ENCODE results near the gene C2CD3. TPM values are rescaled to one million over a fixed set of nuclear protein-coding genes. Genes with fewer than 3 reads are reported as not detected.
"Not testable (repeated sequence)": the region's sequence is repeated elsewhere in the genome, so short reads cannot be mapped to it uniquely, and the experiment has no call there.

C2CD3 gene
- total and polyA plus RNA-seq, 5 donors: 10.1 to 19.1 (median 15.0) TPM

DNA sequence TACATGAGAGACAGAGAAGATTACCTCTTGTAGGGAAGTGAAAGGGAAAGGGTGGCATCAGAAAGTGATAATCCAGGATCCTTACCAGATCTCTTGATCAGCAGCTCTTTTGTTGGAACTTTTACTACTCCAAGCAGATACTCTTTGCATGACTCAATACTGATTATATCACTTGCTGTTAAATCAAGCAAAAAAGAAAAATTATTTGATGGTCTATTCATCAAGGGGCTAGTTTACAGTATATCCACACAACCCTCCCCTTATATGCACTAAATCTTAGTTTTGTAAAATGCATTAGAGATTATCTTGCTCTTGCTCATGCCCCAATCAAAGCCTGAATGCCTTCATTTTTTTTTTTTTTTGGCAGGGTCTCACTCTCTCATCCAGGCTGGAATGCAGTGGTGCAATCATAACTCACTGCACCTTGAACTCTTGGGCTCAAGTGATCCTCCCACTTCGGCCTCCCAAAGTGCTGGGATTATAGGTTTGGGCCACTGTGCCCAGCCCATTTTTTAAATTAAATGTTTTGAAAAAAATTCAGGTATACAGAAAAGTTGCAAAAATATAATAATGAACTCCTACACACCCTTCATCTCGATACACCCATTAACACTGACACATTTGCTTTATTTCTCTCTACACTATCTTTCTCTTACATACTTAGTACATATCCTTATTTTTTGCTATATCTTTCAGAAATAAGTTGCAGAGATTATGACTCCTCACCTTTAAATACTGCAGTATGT is 85.8 kb downstream of the C2CD3 start:
- DNase-seq (no peak), ATAC-seq (no peak)
- Histone ChIP-seq H3K9me3 (ENCODE audit: control insufficient read depth, low read length) (no peaks in the 10 kb centered on the region), H3K27ac (ENCODE audit: low read length) (no peak overlapping the region), H3K27me3 (ENCODE audit: control insufficient read depth, insufficient read depth) (no peaks in the 10 kb centered on the region), H3K4me1 (ENCODE audit: control insufficient read depth, insufficient read depth, low read length) (no peaks in the 10 kb centered on the region), H3K4me3 (ENCODE audit: low read length) (no peak overlapping the region)
- intact Hi-C loops (cut with DNase I): no loop called here
- WGBS: 94% methylated on average over 2 of the region's 2 CpGs

DNA sequence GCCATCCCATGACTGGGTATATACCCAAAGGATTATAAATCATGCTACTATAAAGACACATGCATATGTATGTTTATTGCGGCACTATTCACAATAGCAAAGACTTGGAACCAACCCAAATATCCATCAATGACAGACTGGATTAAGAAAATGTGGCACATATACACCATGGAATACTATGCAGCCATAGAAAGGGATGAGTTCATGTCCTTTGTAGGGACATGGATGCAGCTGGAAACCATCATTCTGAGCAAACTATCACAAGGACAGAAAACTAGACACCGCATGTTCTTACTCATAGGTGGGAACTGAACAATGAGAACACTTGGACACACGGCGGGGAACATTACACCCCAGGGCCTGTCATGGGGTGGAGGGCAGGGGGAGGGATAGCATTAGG is 86.9 kb downstream of the C2CD3 start:
- intact Hi-C loops (cut with DNase I); H3K4me3 ChIP-seq (ENCODE audit: low read length); H3K27ac ChIP-seq (ENCODE audit: low read length); H3K4me1 ChIP-seq (ENCODE audit: control insufficient read depth, insufficient read depth, low read length); H3K27me3 ChIP-seq (ENCODE audit: control insufficient read depth, insufficient read depth); ATAC-seq; H3K9me3 ChIP-seq (ENCODE audit: control insufficient read depth, low read length); DNase-seq: not testable (repeated sequence)
- 99% methylated on average over 4 of the region's 4 CpGs for WGBS

DNA sequence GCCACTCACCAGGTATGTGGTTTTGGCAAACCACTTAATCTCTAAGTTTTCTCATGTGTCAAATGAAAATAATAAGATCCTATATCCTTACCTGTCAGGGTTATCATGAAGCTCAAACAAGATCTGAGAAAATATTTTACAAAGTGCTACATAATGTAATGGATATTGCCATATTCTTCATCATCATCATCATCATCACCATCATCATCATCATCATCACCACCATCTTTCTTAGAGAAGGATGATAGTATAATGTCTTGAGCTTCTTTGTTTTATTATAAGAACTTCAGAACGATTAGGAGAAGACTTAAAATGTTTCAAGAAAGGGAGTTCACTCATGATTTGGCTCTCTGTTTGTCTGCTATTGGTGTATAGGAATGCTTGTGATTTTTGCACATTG is 89.4 kb downstream of the C2CD3 start:
- Histone ChIP-seq H3K27me3 (ENCODE audit: control insufficient read depth, insufficient read depth) (no peaks in the 10 kb centered on the region), H3K9me3 (ENCODE audit: control insufficient read depth, low read length) (no peaks in the 10 kb centered on the region), H3K4me3 (ENCODE audit: low read length) (no peak overlapping the region), H3K4me1 (ENCODE audit: control insufficient read depth, insufficient read depth, low read length) (no peaks in the 10 kb centered on the region), H3K27ac (ENCODE audit: low read length) (no peak overlapping the region)
- ATAC-seq (no peak), DNase-seq (no peak)
- intact Hi-C loops (cut with DNase I): no loop called here
- 89% methylated on average over 1 of the region's 1 CpG for WGBS

DNA sequence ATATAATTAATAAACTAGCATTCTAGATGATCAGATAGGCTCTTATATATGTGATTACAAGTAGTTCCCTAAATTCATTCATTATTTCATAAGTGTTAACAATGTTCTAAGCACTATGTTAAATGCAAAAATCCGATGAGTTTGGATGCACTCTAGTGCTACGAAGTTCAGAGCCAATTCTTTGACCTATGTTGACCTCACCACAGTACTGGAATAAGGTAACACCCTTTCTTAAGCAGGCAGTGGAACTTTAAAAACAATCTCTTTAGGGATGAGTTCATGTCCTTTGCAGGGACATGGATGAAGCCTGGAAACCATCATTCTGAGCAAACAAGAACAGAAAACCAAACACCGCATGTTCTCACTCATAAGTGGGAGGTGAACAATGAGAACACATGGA is 93.6 kb downstream of the C2CD3 start:
- ATAC-seq: no peak
- intact Hi-C loops (cut with DNase I): no loop called here

DNA sequence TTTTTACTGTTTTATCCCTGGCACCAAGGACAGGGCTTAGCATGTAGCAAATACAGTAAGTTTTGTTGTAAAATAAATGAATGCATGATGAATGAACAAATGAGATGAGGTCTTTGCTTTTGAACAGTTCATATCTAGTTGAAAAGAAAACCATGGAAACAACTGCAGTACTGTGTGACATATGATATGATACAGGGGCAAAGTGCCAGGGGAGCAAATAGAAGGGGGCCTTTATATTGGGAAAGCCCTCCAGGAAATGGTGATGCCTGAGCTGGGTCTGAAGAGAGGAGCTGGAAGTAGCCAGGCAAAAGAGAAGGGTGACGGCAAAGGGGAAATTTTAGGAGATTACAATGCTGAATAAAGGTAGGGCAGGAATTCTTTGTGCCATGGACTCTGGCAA is 98.1 kb downstream of the C2CD3 start:
- intact Hi-C loops (cut with DNase I): no loop called here
- Histone ChIP-seq H3K27ac (ENCODE audit: low read length) (no peak overlapping the region), H3K27me3 (ENCODE audit: control insufficient read depth, insufficient read depth) (no peaks in the 10 kb centered on the region), H3K4me3 (ENCODE audit: low read length) (no peak overlapping the region), H3K4me1 (ENCODE audit: control insufficient read depth, insufficient read depth, low read length) (no peaks in the 10 kb centered on the region), H3K9me3 (ENCODE audit: control insufficient read depth, low read length) (no peaks in the 10 kb centered on the region)
- WGBS: 77% methylated on average over 1 of the region's 1 CpG
- no peak for DNase-seq
- ATAC-seq: no peak

More for the DNA sequence above, 93.6 kb downstream of the C2CD3 start:
- H3K4me1 ChIP-seq (ENCODE audit: control insufficient read depth, insufficient read depth, low read length): no peaks in the 10 kb centered on the region
- H3K4me3 ChIP-seq (ENCODE audit: low read length): no peak overlapping the region
- no peaks in the 10 kb centered on the region for H3K9me3 ChIP-seq (ENCODE audit: control insufficient read depth, low read length)
- H3K27ac ChIP-seq (ENCODE audit: low read length): no peak overlapping the region
- no peaks in the 10 kb centered on the region for H3K27me3 ChIP-seq (ENCODE audit: control insufficient read depth, insufficient read depth)
- WGBS: 68% methylated on average over 3 of the region's 3 CpGs
- DNase-seq: no peak

DNA sequence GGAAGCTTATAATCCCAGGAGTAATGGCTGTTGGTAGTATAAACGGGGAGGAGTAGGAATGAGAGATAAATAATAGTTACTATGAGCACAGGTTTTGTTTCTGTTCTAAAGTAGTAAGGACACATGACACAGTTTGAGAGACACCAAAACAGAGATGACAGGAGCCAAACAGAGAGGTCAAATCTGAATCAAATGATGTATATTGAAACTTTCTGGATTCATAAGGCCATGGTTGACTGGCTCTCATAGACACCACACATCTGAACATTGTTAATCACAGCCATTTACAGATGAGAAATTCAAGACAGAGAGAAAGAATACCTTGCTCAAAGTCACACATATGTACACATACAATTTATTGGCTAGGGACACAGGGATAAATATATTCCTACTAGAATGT is 98.5 kb downstream of the C2CD3 start:
- H3K4me1 ChIP-seq (ENCODE audit: control insufficient read depth, insufficient read depth, low read length): no peaks in the 10 kb centered on the region
- H3K9me3 ChIP-seq (ENCODE audit: control insufficient read depth, low read length): no peaks in the 10 kb centered on the region
- intact Hi-C loops (cut with DNase I): no loop called here
- no peak overlapping the region for H3K4me3 ChIP-seq (ENCODE audit: low read length)
- H3K27ac ChIP-seq (ENCODE audit: low read length): no peak overlapping the region
- WGBS: 69% methylated on average over 1 of the region's 1 CpG
- no peaks in the 10 kb centered on the region for H3K27me3 ChIP-seq (ENCODE audit: control insufficient read depth, insufficient read depth)
- DNase-seq (no peak), ATAC-seq (no peak)

DNA sequence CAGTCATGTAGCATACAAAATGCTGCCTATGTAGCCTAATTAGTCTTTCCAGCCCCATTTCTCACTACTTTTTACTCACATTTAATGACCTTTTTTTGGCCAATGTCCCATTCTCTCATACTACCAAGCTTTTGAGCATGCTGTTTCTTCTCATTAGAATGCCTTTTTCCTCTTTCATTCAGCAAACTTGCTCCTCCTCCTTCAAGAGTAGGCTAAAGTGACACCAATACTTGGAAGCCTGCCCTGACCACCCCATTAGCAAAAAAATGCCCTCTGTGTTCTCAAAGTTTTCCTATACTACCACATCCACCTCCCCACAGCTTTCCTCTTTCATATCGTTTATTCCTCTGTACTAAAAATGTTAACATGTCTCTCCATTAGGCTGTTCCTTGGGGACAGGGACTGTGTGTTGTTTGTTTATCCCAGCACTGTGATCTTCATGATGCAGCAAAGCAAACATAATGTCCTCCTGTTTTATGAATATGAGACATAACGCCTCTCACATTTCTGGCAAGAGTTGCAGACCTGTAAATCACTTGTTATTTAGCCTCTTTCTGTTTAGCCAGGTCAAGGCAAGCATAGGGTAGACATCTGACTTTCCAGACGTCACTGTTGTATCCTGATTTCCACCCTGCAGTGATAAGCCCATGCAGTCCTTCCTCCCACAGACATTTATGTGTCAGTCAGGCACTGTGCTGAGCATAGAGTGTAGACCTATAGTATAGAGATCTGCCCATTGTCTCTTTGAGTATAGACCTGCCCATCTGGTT is 99.9 kb downstream of the C2CD3 start:
- intact Hi-C loops (cut with DNase I): no loop called here
- ATAC-seq (no peak), DNase-seq (no peak)
- H3K4me1 ChIP-seq (ENCODE audit: control insufficient read depth, insufficient read depth, low read length): no peaks in the 10 kb centered on the region
- 67% methylated on average over 3 of the region's 3 CpGs for WGBS
- no peak overlapping the region for H3K4me3 ChIP-seq (ENCODE audit: low read length)
- H3K27ac ChIP-seq (ENCODE audit: low read length): no peak overlapping the region
- H3K27me3 ChIP-seq (ENCODE audit: control insufficient read depth, insufficient read depth): no peaks in the 10 kb centered on the region
- no peaks in the 10 kb centered on the region for H3K9me3 ChIP-seq (ENCODE audit: control insufficient read depth, low read length)

DNA sequence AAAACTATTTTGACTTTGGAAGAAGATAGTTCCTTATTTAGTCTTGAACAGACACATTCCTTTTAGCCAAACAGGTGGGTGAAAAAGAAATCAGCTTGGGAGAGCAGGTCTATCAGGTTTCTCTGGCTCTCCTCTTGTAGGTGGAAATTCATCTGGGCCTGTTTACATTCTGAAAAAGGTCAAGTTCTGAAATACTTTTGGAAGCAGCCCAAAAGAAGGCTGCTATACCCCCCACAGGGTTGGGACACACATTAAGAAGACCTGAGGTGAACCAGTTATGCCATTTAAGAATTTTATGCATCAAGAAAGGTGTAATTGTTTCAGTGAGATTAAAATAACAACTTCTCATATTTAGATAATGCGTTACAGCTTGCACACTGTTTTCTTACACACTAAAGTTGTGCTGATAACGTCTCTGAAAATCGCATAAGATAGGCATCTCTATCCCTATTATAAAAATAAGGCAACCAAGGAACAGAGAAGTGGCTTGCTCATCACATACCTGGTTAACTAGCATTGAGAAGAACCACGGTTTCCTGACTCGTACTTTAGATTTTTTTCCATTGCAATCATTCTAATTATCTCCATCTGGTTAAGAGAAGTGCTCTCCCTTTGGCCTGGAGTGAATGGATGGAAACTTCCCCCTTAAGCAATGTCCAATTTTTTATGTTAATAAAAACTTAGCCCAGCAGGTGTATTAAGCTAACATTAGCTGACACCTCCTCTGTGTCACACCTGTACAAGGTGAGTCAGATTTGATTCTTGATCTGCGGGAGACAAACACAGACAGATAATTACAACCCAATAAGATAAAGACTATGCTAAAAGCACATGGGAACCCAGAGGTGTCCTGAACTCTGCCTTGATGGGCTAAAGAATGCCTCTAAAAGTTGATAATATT is 101.4 kb downstream of the C2CD3 start:
- no peaks in the 10 kb centered on the region for H3K9me3 ChIP-seq (ENCODE audit: control insufficient read depth, low read length)
- no peaks in the 10 kb centered on the region for H3K4me1 ChIP-seq (ENCODE audit: control insufficient read depth, insufficient read depth, low read length)
- intact Hi-C loops (cut with DNase I): no loop called here
- WGBS: 94% methylated on average over 6 of the region's 6 CpGs
- DNase-seq (no peak), ATAC-seq (no peak)
- H3K27ac ChIP-seq (ENCODE audit: low read length): no peak overlapping the region
- no peak overlapping the region for H3K4me3 ChIP-seq (ENCODE audit: low read length)
- no peaks in the 10 kb centered on the region for H3K27me3 ChIP-seq (ENCODE audit: control insufficient read depth, insufficient read depth)

DNA sequence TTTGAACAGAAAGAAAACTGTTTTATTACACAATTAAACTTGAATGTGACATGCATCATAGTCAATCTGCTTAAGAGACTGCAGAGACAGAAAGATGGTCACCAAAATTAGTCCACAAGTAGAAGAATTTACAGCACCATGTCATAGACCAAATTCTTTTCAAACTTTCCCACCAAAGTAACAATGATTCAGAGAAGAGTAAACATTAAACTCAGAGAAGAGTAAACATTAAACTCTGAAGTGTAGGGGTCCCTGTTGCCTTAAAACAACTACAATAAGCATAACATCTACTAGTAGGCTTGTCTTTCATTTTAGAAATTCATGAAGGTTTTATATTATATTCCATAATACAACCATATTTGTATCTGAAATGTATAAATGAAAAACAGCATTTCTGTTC is 104.1 kb downstream of the C2CD3 start:
- H3K9me3 ChIP-seq (ENCODE audit: control insufficient read depth, low read length); H3K27me3 ChIP-seq (ENCODE audit: control insufficient read depth, insufficient read depth); DNase-seq; H3K4me3 ChIP-seq (ENCODE audit: low read length); H3K4me1 ChIP-seq (ENCODE audit: control insufficient read depth, insufficient read depth, low read length); ATAC-seq; H3K27ac ChIP-seq (ENCODE audit: low read length); intact Hi-C loops (cut with DNase I): not testable (repeated sequence)

DNA sequence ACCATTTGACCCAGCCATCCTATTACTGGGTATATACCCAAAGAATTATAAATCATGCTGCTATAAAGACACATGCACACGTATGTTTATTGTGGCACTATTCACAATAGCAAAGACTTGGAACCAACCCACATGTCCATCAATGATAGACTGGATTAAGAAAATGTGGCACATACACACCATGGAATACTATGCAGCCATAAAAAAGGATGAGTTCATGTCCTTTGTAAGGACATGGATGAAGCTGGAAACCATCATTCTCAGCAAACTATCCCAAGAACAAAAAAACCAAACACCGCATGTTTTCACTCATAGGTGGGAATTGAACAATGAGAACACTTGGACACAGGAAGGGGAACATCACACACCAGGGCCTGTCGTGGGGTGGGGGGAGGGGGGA is 105.3 kb downstream of the C2CD3 start:
- H3K9me3 ChIP-seq (ENCODE audit: control insufficient read depth, low read length); H3K4me1 ChIP-seq (ENCODE audit: control insufficient read depth, insufficient read depth, low read length); DNase-seq; intact Hi-C loops (cut with DNase I); ATAC-seq; H3K27me3 ChIP-seq (ENCODE audit: control insufficient read depth, insufficient read depth); H3K4me3 ChIP-seq (ENCODE audit: low read length); H3K27ac ChIP-seq (ENCODE audit: low read length): not testable (repeated sequence)
- WGBS: 90% methylated on average over 2 of the region's 3 CpGs

DNA sequence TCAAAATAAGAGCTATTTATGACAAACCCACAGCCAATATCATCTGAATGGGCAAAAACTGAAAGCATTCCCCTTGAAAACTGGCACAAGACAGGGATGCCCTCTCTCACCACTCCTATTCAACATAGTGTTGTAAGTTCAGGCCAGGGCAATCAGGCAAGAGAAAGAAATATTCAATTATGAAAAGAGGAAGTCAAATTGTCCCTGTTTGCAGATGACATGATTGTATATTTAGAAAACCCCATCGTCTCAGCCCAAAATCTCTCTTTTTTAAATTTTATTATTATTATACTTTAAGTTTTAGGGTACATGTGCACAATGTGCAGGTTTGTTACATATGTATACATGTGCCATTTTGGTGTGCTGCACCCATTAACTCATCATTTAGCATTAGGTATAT is 107.2 kb downstream of the C2CD3 start:
- H3K27me3 ChIP-seq (ENCODE audit: control insufficient read depth, insufficient read depth); intact Hi-C loops (cut with DNase I); H3K4me3 ChIP-seq (ENCODE audit: low read length); DNase-seq; H3K9me3 ChIP-seq (ENCODE audit: control insufficient read depth, low read length); H3K4me1 ChIP-seq (ENCODE audit: control insufficient read depth, insufficient read depth, low read length); H3K27ac ChIP-seq (ENCODE audit: low read length); ATAC-seq: not testable (repeated sequence)
- 84% methylated on average over 1 of the region's 1 CpG for WGBS

Measured in right cardiac atrium (tissue), 5 donors.